Glutamatergic neuron (in vitro differentiated cells): ENCODE measurements around the gene MYORG. TPM values are rescaled to one million over a fixed set of nuclear protein-coding genes. Genes with fewer than 3 reads are reported as not detected.
A peak's percentile ranks its signal among the peaks of the same experiment; 100 is the strongest.

Source experiments
- DNase-seq: peaks from one replicate; pipeline ENCODE4 v3.0.0; 2022
- H3K27ac Mint-ChIP-seq: one replicate; pipeline ENCODE4 v1.8.0; 2020; ENCODE audit warnings: mild to moderate bottlenecking, mixed read lengths, inconsistent platforms; ENCODE audit not compliant: unreplicated experiment
- H3K27me3 Mint-ChIP-seq: one replicate; pipeline ENCODE4 v1.8.0; 2020; ENCODE audit warnings: mild to moderate bottlenecking, moderate library complexity, mixed read lengths, inconsistent platforms; ENCODE audit not compliant: unreplicated experiment
- H3K36me3 Mint-ChIP-seq: one replicate; pipeline ENCODE4 v1.8.0; 2020; ENCODE audit warnings: mild to moderate bottlenecking, mixed read lengths, inconsistent platforms; ENCODE audit not compliant: unreplicated experiment
- H3K4me1 Mint-ChIP-seq: one replicate; pipeline ENCODE4 v1.8.0; 2020; ENCODE audit warnings: mild to moderate bottlenecking, low read depth, mixed read lengths, inconsistent platforms; ENCODE audit not compliant: unreplicated experiment
- H3K4me3 Mint-ChIP-seq: one replicate; pipeline ENCODE4 v1.8.0; 2020; ENCODE audit warnings: mild to moderate bottlenecking, mixed read lengths, inconsistent platforms; ENCODE audit not compliant: unreplicated experiment
- H3K9me3 Mint-ChIP-seq: one replicate; pipeline ENCODE4 v1.8.0; 2020; ENCODE audit warnings: mild to moderate bottlenecking, moderate library complexity, mixed read lengths, inconsistent platforms; ENCODE audit not compliant: unreplicated experiment
- total RNA-seq: library from RNA; stranded (reverse); fragmentation: NEBNext Ultra II Directional; extraction: Animal tissue kit (Norgen Biotek cat#: 25700); gene quantifications from one replicate; pipeline ENCODE4 v1.2.1, GENCODE V29; 2021; ENCODE audit not compliant: unreplicated experiment
- TF ChIP-seq, protein P1 (sequence below): fragments of 200-600 bp; sonication (generic); IDR thresholded peaks from one replicate; pipeline ENCODE4 v1.5.0; 2021; ENCODE audit not compliant: partially characterized antibody, unreplicated experiment

MYORG gene
- total RNA-seq, 1 donor from 2014 or later = 4.6 TPM

DNA sequence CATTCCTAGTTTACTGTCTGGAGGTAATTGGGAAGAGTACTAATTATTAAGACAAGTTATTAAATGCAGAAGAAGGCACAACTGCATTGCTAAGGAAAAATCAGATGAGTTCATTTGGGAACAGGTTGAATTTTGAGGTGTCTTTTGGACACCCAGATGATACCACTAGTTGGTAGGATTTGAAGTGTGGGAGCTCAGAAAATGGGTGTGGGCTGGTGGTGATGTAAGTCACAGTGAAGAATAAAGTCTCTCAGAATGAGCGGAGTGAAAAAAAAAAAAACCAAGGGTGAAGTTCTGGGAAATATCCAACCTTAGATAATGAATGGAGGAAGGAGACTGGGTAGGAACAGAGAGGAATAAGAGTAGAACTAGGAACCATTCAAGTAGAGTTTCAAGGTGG, 35.6 kb upstream of the MYORG start:
- peaks cover 1% of the 10 kb centered on the region for H3K9me3 Mint-ChIP-seq
- H3K4me1 Mint-ChIP-seq = peaks cover 26% of the 10 kb centered on the region
- no peak overlapping the region for H3K27ac Mint-ChIP-seq
- no peak for DNase-seq
- H3K36me3 Mint-ChIP-seq = peaks cover 5% of the 10 kb centered on the region
- TF ChIP-seq, protein P1, sequence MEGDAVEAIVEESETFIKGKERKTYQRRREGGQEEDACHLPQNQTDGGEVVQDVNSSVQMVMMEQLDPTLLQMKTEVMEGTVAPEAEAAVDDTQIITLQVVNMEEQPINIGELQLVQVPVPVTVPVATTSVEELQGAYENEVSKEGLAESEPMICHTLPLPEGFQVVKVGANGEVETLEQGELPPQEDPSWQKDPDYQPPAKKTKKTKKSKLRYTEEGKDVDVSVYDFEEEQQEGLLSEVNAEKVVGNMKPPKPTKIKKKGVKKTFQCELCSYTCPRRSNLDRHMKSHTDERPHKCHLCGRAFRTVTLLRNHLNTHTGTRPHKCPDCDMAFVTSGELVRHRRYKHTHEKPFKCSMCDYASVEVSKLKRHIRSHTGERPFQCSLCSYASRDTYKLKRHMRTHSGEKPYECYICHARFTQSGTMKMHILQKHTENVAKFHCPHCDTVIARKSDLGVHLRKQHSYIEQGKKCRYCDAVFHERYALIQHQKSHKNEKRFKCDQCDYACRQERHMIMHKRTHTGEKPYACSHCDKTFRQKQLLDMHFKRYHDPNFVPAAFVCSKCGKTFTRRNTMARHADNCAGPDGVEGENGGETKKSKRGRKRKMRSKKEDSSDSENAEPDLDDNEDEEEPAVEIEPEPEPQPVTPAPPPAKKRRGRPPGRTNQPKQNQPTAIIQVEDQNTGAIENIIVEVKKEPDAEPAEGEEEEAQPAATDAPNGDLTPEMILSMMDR = no peak
- no peak overlapping the region for H3K4me3 Mint-ChIP-seq
- H3K27me3 Mint-ChIP-seq = peaks cover 10% of the 10 kb centered on the region

DNA sequence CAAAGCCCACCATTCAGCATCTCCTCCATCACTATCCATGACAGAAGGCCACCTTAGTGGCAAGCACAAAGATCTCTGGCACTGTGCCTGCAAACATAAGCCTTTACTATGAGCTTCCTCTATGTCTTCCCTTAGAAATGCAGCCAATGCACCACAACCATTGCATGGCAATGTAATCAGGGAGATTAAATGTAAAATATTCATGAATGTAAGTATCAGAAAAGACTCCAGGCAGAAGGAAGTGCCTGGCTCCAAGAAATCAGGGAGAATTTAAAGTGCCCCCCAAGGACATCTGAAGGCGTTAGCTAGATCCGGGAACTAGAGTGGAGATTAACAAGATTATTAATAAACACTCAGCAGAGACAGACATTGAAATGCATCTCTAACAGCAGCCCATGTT, 32.5 kb upstream of the MYORG start:
- no peak for DNase-seq
- TF ChIP-seq, protein P1 = no peak
- Mint-ChIP-seq H3K4me1 (peaks cover 29% of the 10 kb centered on the region), H3K27ac (no peak overlapping the region), H3K4me3 (no peak overlapping the region), H3K36me3 (peaks cover 5% of the 10 kb centered on the region), H3K27me3 (peaks cover 11% of the 10 kb centered on the region), H3K9me3 (peaks cover 6% of the 10 kb centered on the region)

DNA sequence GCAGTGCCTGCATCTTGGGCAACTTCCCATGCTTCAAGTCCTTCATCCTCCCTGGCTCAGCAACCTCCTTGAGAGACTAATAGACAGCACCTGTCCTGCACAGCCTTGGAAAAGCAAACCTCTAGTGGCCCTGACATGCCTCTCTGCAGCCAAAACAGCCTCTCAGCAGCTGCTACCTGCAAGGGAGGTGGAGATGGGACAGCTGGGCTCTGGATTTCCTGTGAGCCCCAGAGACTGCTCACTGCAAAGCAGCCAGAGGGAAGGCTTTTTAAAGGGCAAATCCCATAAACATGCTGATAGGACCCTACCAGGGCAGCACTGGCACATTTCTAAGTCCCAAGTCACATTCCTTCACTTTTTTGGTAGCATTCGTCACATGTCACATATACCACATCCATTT, 31.5 kb upstream of the MYORG start:
- Mint-ChIP-seq H3K27ac (peak overlapping the region; percentile 44), H3K27me3 (peaks cover 10% of the 10 kb centered on the region), H3K4me1 (peaks cover 32% of the 10 kb centered on the region), H3K4me3 (peak overlapping the region; percentile 20), H3K9me3 (peaks cover 9% of the 10 kb centered on the region), H3K36me3 (peaks cover 5% of the 10 kb centered on the region)
- TF ChIP-seq, protein P1 = no peak
- DNase-seq = peak; percentile 31

DNA sequence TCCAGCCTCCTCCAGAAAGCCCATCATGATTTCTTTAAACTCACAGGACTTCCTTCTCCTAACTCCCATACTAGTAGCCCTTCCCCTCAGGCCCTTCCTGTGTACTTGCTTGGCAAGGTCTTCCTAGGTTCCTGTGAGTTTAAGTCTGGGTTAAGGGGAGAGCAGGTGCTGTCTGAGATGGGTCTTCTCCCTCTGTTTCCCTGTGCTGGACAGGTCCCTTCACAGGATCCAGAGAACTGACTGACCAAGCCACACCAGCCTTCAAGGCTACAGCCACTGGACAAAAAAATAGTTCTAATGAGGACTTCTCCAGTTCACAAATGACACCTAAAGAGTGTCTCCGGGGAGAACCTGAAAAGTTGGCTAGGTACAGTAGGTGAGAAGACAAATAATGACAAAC, 29.5 kb upstream of the MYORG start:
- Mint-ChIP-seq H3K27ac (no peak overlapping the region), H3K36me3 (no peaks in the 10 kb centered on the region), H3K27me3 (peaks cover 6% of the 10 kb centered on the region), H3K9me3 (peaks cover 7% of the 10 kb centered on the region), H3K4me3 (no peak overlapping the region), H3K4me1 (peaks cover 32% of the 10 kb centered on the region)
- DNase-seq = no peak
- TF ChIP-seq, protein P1 = no peak

- TF ChIP-seq, protein P1 = no peak
- peaks cover 32% of the 10 kb centered on the region for H3K4me1 Mint-ChIP-seq
- no peak overlapping the region for H3K27ac Mint-ChIP-seq
- no peak overlapping the region for H3K4me3 Mint-ChIP-seq
- no peaks in the 10 kb centered on the region for H3K36me3 Mint-ChIP-seq
- peaks cover 6% of the 10 kb centered on the region for H3K27me3 Mint-ChIP-seq
- peaks cover 7% of the 10 kb centered on the region for H3K9me3 Mint-ChIP-seq
- no peak for DNase-seq
Measured at GRCh38 chr9:34405719-34406118, 29.0 kb upstream of the MYORG start.
